Lung (tissue), 12 donors: ENCODE results near the gene TCTN2. TPM values are rescaled to one million over a fixed set of nuclear protein-coding genes. Genes with fewer than 3 reads are reported as not detected.
A peak's percentile ranks its signal among the peaks of the same experiment; 100 is the strongest.

Source experiments
- ATAC-seq: fragments of 200-7000 bp; cut with Tn5 transposase; one replicate; pipeline ENCODE4 v1.9.1; 2020; ENCODE audit warnings: moderate number of reproducible peaks; ENCODE audit not compliant: insufficient read depth, low FRiP score
- DNase-seq, 3 donors: peaks; one replicate each; pipeline ENCODE4 v3.0.0-alpha.2; 2013 to 2017
- H3K27ac ChIP-seq, 2 donors: one replicate each; pipeline ENCODE4 v1.5.1; 2013; ENCODE audit warnings: mild to moderate bottlenecking in 2 of 2, moderate library complexity in 2 of 2, control low read depth in 1 of 2, inconsistent platforms in 1 of 2, low read depth in 1 of 2, low read length in 1 of 2
- H3K27me3 ChIP-seq, 3 donors: one replicate each; pipeline ENCODE4 v1.5.1; 2013; ENCODE audit warnings: low read length in 2 of 3; ENCODE audit not compliant: control insufficient read depth in 3 of 3, insufficient read depth in 3 of 3
- H3K36me3 ChIP-seq, 4 donors: one replicate each; pipeline ENCODE4 v1.5.1; 2013; ENCODE audit warnings: low read length in 4 of 4, mild to moderate bottlenecking in 1 of 4, moderate library complexity in 1 of 4; ENCODE audit not compliant: control insufficient read depth in 4 of 4, insufficient read depth in 4 of 4
- H3K4me1 ChIP-seq, 5 donors: one replicate each; pipeline ENCODE4 v1.5.1; 2013; ENCODE audit warnings: low read length in 5 of 5, mild to moderate bottlenecking in 2 of 5, moderate library complexity in 1 of 5; ENCODE audit not compliant: control insufficient read depth in 5 of 5, insufficient read depth in 5 of 5
- H3K4me3 ChIP-seq: one replicate; pipeline ENCODE4 v1.5.1; 2013; ENCODE audit warnings: mild to moderate bottlenecking, control low read depth, moderate library complexity
- H3K9ac ChIP-seq, 2 donors: one replicate each; pipeline ENCODE4 v1.5.1; 2013; ENCODE audit warnings: low read length in 2 of 2, control low read depth in 1 of 2; ENCODE audit not compliant: insufficient read depth in 1 of 2
- H3K9me3 ChIP-seq, 4 donors: one replicate each; pipeline ENCODE4 v1.5.1; 2013; ENCODE audit warnings: low read length in 3 of 4, mild to moderate bottlenecking in 1 of 4, moderate library complexity in 1 of 4; ENCODE audit not compliant: control insufficient read depth in 4 of 4, insufficient read depth in 3 of 4
- WGBS, 2 donors: extraction: QIAGEN DNeasy Blood & Tissue Kit; methylation state at CpG; one replicate each; pipeline ENCODE4 v1.1.7; 2013; 5-methylcytosine and 5-hydroxymethylcytosine counted together
- polyA plus RNA-seq, 2 donors: library from polyadenylated mRNA; stranded (reverse); fragments of 200-250 nt; gene quantifications; one replicate each; pipeline ENCODE4 v1.2.1, GENCODE V29; 2013
- total RNA-seq, 2 donors: library from RNA; depleted of rRNA in 1 of 2; stranded (reverse); fragments of >200 nt in 1 of 2; gene quantifications; one replicate each; pipeline ENCODE4 v1.2.1, GENCODE V29; 2014 to 2021
- TF ChIP-seq, protein P1 (sequence below): IDR thresholded peaks from 2 replicates; pipeline ENCODE4 v1.5.1; 2012; ENCODE audit warnings: mild to moderate bottlenecking; ENCODE audit errors: control extremely low read depth, extremely low read depth
- donor health status: control.
- donor health status: control.
- donor health status: Bipolar disorder and iron deficiency.
- donor health status: healthy.
- donor health status: DM: yes; HTN: yes; CAD: no.

Gene TCTN2
- total and polyA plus RNA-seq, 4 donors: 5.2 to 28.2 (median 14.2) TPM

DNA sequence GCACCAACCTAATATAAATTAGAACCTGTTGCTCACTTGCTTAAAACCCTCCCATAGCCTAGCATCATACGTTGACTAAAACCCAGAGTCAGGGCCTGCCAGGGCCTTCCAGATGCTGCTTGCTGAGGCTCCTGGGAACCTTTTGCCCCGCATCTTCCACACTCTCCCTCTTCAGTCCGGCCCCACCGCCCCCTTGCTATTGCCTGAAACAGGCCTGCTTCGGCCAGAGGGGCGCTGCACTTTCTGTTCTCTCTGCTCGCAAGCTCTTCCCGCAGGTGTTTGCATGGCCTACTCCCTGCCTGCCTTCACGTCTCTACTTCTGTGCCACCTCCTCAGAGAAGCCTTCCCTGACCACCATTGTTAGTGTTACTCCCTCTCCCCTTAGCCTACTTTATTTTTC lies 13.7 kb upstream of the TCTN2 start:
- no peaks in the 10 kb centered on the region for H3K9me3 ChIP-seq

DNA sequence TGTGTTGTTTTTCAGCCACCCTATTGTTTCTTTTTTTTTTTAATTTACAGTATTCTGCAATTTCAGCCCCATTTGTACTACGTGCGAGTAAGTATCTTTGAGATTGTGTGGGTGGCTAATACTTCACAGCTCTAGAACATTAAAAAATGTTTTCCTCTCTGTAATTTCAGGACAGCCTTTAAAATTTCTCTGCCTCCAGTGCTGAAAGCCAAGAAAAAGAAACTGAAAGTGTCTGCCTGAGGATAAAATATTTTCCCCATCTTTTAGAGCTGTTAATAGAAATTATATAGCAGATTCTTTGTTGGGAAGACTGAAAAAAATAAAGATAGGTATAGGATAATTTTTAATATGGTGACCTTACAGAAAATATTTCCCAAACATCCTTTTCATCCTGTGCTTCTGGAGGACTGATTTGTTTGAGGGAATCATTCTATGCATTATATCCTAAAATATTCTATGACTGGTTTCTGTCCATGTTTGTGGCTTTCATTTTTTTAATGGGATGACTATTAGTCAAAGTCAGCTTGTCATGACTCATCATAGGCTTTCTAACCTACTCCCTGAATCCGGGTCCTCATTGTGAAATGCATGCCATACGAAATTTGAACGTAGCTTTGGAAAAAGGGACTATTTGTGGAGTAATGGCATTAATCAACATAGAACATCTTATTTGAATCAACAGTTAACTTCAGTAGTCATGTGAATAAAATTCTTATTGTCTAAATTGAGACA lies 10.8 kb upstream of the TCTN2 start:
- TF ChIP-seq, protein P1, sequence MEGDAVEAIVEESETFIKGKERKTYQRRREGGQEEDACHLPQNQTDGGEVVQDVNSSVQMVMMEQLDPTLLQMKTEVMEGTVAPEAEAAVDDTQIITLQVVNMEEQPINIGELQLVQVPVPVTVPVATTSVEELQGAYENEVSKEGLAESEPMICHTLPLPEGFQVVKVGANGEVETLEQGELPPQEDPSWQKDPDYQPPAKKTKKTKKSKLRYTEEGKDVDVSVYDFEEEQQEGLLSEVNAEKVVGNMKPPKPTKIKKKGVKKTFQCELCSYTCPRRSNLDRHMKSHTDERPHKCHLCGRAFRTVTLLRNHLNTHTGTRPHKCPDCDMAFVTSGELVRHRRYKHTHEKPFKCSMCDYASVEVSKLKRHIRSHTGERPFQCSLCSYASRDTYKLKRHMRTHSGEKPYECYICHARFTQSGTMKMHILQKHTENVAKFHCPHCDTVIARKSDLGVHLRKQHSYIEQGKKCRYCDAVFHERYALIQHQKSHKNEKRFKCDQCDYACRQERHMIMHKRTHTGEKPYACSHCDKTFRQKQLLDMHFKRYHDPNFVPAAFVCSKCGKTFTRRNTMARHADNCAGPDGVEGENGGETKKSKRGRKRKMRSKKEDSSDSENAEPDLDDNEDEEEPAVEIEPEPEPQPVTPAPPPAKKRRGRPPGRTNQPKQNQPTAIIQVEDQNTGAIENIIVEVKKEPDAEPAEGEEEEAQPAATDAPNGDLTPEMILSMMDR: no peak
- WGBS, 2 donors: 79 to 85% methylated on average over 5 of the region's 5 CpGs
- no peak overlapping the region for H3K27ac ChIP-seq
- no peak overlapping the region for H3K4me3 ChIP-seq
- no peak overlapping the region for H3K9ac ChIP-seq
- H3K27me3 ChIP-seq: no peaks in the 10 kb centered on the region
- peaks cover 0 to 15% (median 9%) of the 10 kb centered on the region in 4 donors for H3K36me3 ChIP-seq
- no peaks in the 10 kb centered on the region for H3K4me1 ChIP-seq
- DNase-seq (no peak), ATAC-seq (no peak)
- no peaks in the 10 kb centered on the region for H3K9me3 ChIP-seq

More for the DNA sequence above, 13.7 kb upstream of the TCTN2 start:
- TF ChIP-seq, protein P1: no peak
- Histone ChIP-seq H3K27me3 (no peaks in the 10 kb centered on the region), H3K27ac (no peak overlapping the region), H3K36me3 (peaks cover 0 to 15% (median 7%) of the 10 kb centered on the region in 4 donors), H3K4me3 (no peak overlapping the region), H3K9ac (no peak overlapping the region), H3K4me1 (no peaks in the 10 kb centered on the region)
- DNase-seq (no peak), ATAC-seq (no peak)
- WGBS, 2 donors: 92 to 95% methylated on average over 9 of the region's 9 CpGs

- Histone ChIP-seq H3K4me1 (peaks cover 0 to 9% (median 4%) of the 10 kb centered on the region in 5 donors), H3K4me3 (no peak overlapping the region), H3K36me3 (peaks cover 0 to 5% (median 1%) of the 10 kb centered on the region in 4 donors), H3K9me3 (no peaks in the 10 kb centered on the region), H3K27ac (no peak overlapping the region), H3K27me3 (no peaks in the 10 kb centered on the region), H3K9ac (no peak overlapping the region)
- ATAC-seq (no peak), DNase-seq (no peak)
- TF ChIP-seq, protein P1: no peak
- WGBS, 2 donors: 71 to 92% methylated on average over 8 of the region's 8 CpGs
These were observed 3.1 kb upstream of the TCTN2 start for GRCh38 chr12:123667771-123668170.

- H3K9ac ChIP-seq: no peak overlapping the region
- peaks cover 0 to 9% (median 4%) of the 10 kb centered on the region in 5 donors for H3K4me1 ChIP-seq
- no peaks in the 10 kb centered on the region for H3K27me3 ChIP-seq
- DNase-seq (peak in 1 of 3 donors; percentile 17), ATAC-seq (no peak)
- 53 to 86% methylated on average over 6 of the region's 6 CpGs for WGBS, 2 donors
- H3K27ac ChIP-seq: no peak overlapping the region
- TF ChIP-seq, protein P1: no peak
- H3K36me3 ChIP-seq: peaks cover 0 to 24% (median 6%) of the 10 kb centered on the region in 4 donors
- H3K4me3 ChIP-seq: no peak overlapping the region
- no peaks in the 10 kb centered on the region for H3K9me3 ChIP-seq
These were observed 963 bp downstream of the TCTN2 start for GRCh38 chr12:123671876-123672275.
